Sigmoid colon (tissue), 4 donors: ENCODE results near the gene AQP12B.
"Not testable (repeated sequence)": the region's sequence is repeated elsewhere in the genome, so short reads cannot be mapped to it uniquely, and the experiment has no call there.

ENCODE experiments used
- CTCF ChIP-seq, 4 experiments: fragments of 450-650 bp in 3 of 4; fragments of 200-600 bp in 1 of 4; IDR thresholded peaks; one replicate each; pipeline ENCODE4 v1.5.1; 2016 to 2019; ENCODE audit warnings: antibody characterized with exemption in 4 of 4, mild to moderate bottlenecking in 3 of 4, moderate library complexity in 2 of 4
- EP300 ChIP-seq, 4 donors: sonication (generic); formaldehyde crosslinking; IDR thresholded peaks; one replicate each; pipeline ENCODE4 v1.6.1; 2017; ENCODE audit warnings: antibody characterized with exemption in 4 of 4
- POLR2A ChIP-seq, 2 donors: fragments of 450-650 bp; IDR thresholded peaks; one replicate each; pipeline ENCODE4 v1.6.1; 2016; ENCODE audit warnings: antibody characterized with exemption in 2 of 2, mild to moderate bottlenecking in 2 of 2, moderate library complexity in 2 of 2
- POLR2AphosphoS5 ChIP-seq, 4 donors: sonication (generic); formaldehyde crosslinking; IDR thresholded peaks; one replicate each; pipeline ENCODE4 v1.6.1; 2017; ENCODE audit warnings: antibody characterized with exemption in 4 of 4

- TF ChIP-seq CTCF, POLR2AphosphoS5, EP300, POLR2A (IDR thresholded peaks at IDR 0.05): not testable (repeated sequence)
Measured at GRCh38 chr2:240700616-240701015, 17.9 kb upstream of the AQP12B start.
